ENCODE data around the gene SLC2A13. TPM values are rescaled to one million over a fixed set of nuclear protein-coding genes. Genes with fewer than 3 reads are reported as not detected.

The SLC2A13 gene
- total RNA-seq, 1 experiment from 2014 or later = 12.1 TPM

DNA sequence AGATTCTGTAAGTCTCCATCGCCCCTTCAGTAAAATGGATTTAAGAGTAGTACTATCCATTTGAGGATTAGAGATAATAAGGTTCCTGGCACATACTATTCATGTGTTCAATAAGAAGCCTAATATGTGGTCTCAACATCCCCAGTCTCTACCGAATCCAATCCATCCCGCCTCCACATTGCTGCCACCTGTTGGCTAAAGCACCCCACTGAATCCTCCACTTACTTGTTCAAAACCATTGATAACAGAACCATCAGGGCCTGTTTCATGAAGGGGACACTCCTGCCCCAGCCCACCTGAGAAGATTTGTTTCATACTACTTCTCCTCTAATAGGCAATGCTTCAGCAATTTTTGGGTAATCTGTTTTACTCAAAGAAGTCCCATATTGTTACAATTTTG lies 147.5 kb downstream of the SLC2A13 start:
- no peak overlapping the region for H3K27ac ChIP-seq (ENCODE audit: low read length)
- no TSS peak for BruUV-seq (replicated peaks)
- POLR2A ChIA-PET = no interaction called here
- H3K27me3 ChIP-seq (ENCODE audit: control insufficient read depth, insufficient read depth, low read length) = no peaks in the 10 kb centered on the region
- no peak for ATAC-seq
- TF ChIP-seq, protein P1, sequence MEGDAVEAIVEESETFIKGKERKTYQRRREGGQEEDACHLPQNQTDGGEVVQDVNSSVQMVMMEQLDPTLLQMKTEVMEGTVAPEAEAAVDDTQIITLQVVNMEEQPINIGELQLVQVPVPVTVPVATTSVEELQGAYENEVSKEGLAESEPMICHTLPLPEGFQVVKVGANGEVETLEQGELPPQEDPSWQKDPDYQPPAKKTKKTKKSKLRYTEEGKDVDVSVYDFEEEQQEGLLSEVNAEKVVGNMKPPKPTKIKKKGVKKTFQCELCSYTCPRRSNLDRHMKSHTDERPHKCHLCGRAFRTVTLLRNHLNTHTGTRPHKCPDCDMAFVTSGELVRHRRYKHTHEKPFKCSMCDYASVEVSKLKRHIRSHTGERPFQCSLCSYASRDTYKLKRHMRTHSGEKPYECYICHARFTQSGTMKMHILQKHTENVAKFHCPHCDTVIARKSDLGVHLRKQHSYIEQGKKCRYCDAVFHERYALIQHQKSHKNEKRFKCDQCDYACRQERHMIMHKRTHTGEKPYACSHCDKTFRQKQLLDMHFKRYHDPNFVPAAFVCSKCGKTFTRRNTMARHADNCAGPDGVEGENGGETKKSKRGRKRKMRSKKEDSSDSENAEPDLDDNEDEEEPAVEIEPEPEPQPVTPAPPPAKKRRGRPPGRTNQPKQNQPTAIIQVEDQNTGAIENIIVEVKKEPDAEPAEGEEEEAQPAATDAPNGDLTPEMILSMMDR (IDR thresholded peaks at IDR 0.05) = peak; percentile 30
- TF ChIP-seq POLR2AphosphoS5 (IDR thresholded peaks at IDR 0.05; ENCODE audit: low read depth, low read length) = no peak
- TF ChIP-seq TCF7L2 (IDR thresholded peaks at IDR 0.05; ENCODE audit: low read depth, low read length) = no peak
- no peak for DNase-seq (ENCODE audit: low read depth, low spot score)
- H3K36me3 ChIP-seq (ENCODE audit: control insufficient read depth, insufficient read depth, low read length) = no peaks in the 10 kb centered on the region
- H3K9me3 ChIP-seq (ENCODE audit: control insufficient read depth, insufficient read depth, low read depth, low read length) = no peaks in the 10 kb centered on the region
- no peak overlapping the region for H3K4me3 ChIP-seq (ENCODE audit: low read depth in 2 of 2, low read length in 2 of 2)
- intact Hi-C loops (cut with micrococcal nuclease; ENCODE audit: unreplicated experiment) (no loop called here), in situ Hi-C loops (cut with HindIII; ENCODE audit: low pct_unique_long_range_greater_than_20kb, low sequenced_read_pairs) (no loop called here)
- CTCF ChIA-PET = no interaction called here
- no peaks in the 10 kb centered on the region for H3K4me1 ChIP-seq (ENCODE audit: control insufficient read depth, insufficient read depth, low read length)

DNA sequence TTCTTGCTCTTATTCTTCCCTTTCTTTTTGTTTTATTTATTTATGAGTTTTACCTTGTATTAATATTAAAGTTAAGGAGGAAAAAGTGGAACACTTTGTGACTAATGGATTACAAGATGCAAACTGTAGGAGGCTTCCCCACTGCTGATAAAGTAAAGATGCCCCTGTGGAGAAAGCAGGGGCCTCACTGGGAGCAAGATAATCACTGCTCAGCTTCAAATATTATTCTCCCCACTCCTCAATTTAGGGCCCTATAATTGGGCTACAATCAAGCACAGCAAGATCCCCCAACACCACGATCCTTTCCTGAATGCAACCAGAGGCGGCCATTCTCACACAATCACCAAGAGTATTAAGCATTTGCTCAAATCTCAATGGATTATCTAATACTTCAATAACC lies 149.2 kb downstream of the SLC2A13 start:
- ATAC-seq = no peak
- POLR2A ChIA-PET = no interaction called here
- in situ Hi-C loops (cut with HindIII; ENCODE audit: low pct_unique_long_range_greater_than_20kb, low sequenced_read_pairs) = no loop called here
- TF ChIP-seq, protein P2, sequence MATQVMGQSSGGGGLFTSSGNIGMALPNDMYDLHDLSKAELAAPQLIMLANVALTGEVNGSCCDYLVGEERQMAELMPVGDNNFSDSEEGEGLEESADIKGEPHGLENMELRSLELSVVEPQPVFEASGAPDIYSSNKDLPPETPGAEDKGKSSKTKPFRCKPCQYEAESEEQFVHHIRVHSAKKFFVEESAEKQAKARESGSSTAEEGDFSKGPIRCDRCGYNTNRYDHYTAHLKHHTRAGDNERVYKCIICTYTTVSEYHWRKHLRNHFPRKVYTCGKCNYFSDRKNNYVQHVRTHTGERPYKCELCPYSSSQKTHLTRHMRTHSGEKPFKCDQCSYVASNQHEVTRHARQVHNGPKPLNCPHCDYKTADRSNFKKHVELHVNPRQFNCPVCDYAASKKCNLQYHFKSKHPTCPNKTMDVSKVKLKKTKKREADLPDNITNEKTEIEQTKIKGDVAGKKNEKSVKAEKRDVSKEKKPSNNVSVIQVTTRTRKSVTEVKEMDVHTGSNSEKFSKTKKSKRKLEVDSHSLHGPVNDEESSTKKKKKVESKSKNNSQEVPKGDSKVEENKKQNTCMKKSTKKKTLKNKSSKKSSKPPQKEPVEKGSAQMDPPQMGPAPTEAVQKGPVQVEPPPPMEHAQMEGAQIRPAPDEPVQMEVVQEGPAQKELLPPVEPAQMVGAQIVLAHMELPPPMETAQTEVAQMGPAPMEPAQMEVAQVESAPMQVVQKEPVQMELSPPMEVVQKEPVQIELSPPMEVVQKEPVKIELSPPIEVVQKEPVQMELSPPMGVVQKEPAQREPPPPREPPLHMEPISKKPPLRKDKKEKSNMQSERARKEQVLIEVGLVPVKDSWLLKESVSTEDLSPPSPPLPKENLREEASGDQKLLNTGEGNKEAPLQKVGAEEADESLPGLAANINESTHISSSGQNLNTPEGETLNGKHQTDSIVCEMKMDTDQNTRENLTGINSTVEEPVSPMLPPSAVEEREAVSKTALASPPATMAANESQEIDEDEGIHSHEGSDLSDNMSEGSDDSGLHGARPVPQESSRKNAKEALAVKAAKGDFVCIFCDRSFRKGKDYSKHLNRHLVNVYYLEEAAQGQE (IDR thresholded peaks at IDR 0.05; ENCODE audit: insufficient read depth in 1 of 2, low read depth in 2 of 2, low read length in 1 of 2) = no peak
- TF ChIP-seq, protein P1 (IDR thresholded peaks at IDR 0.05) = no peak
- TF ChIP-seq TCF7L2 (IDR thresholded peaks at IDR 0.05; ENCODE audit: low read depth, low read length) (no peak), POLR2AphosphoS5 (IDR thresholded peaks at IDR 0.05; ENCODE audit: low read depth, low read length) (no peak)
- Histone ChIP-seq H3K4me3 (ENCODE audit: low read depth in 2 of 2, low read length in 2 of 2) (no peak overlapping the region), H3K27me3 (ENCODE audit: control insufficient read depth, insufficient read depth, low read length) (no peaks in the 10 kb centered on the region), H3K4me1 (ENCODE audit: control insufficient read depth, insufficient read depth, low read length) (no peaks in the 10 kb centered on the region), H3K9me3 (ENCODE audit: control insufficient read depth, insufficient read depth, low read depth, low read length) (no peaks in the 10 kb centered on the region), H3K27ac (ENCODE audit: low read length) (no peak overlapping the region), H3K36me3 (ENCODE audit: control insufficient read depth, insufficient read depth, low read length) (no peaks in the 10 kb centered on the region)
- intact Hi-C loops (cut with micrococcal nuclease; ENCODE audit: unreplicated experiment) = no loop called here
- CTCF ChIA-PET = no interaction called here
- BruUV-seq (replicated peaks) = no TSS peak
- DNase-seq (ENCODE audit: low read depth, low spot score) = no peak
